H9 (cell line): Measurements from ENCODE around the gene PPP1R26. TPM values are rescaled to one million over a fixed set of nuclear protein-coding genes. Genes with fewer than 3 reads are reported as not detected.

Experiments
- DNase-seq: peaks from one replicate; pipeline ENCODE4 v3.0.0-alpha.2; 2017
- H2AFZ ChIP-seq: one replicate; pipeline ENCODE4 v1.6.1; 2013; ENCODE audit warnings: mild to moderate bottlenecking, low read length, control low read depth, moderate library complexity
- H2AK5ac ChIP-seq: 2 replicates; pipeline ENCODE4 v1.6.1; 2013; ENCODE audit warnings: low read length, control low read depth, mixed read lengths; ENCODE audit not compliant: insufficient read length
- H2BK120ac ChIP-seq: one replicate; pipeline ENCODE4 v1.6.1; 2013; ENCODE audit warnings: low read depth, mild to moderate bottlenecking, low read length, control low read depth, inconsistent platforms; ENCODE audit not compliant: poor library complexity, severe bottlenecking
- H2BK12ac ChIP-seq: 2 replicates; pipeline ENCODE4 v1.6.1; 2013; ENCODE audit warnings: low read length, control low read depth, mixed read lengths, low read depth; ENCODE audit not compliant: insufficient read length
- H2BK15ac ChIP-seq: 2 replicates; pipeline ENCODE4 v1.6.1; 2013; ENCODE audit warnings: low read depth, low read length, control low read depth
- H2BK20ac ChIP-seq: one replicate; pipeline ENCODE4 v1.6.1; 2013; ENCODE audit warnings: low read depth, mild to moderate bottlenecking, low read length, control low read depth, inconsistent platforms; ENCODE audit not compliant: poor library complexity, severe bottlenecking
- H2BK5ac ChIP-seq: 2 replicates; pipeline ENCODE4 v1.6.1; 2013; ENCODE audit warnings: low read length, control low read depth, mixed read lengths; ENCODE audit not compliant: insufficient read length
- H3K14ac ChIP-seq: 2 replicates; pipeline ENCODE4 v1.6.1; 2013; ENCODE audit warnings: low read length, control low read depth; ENCODE audit not compliant: insufficient read depth
- H3K18ac ChIP-seq: 2 replicates; pipeline ENCODE4 v1.6.1; 2013; ENCODE audit warnings: low read depth, mild to moderate bottlenecking, mixed read lengths, low read length, control low read depth; ENCODE audit not compliant: insufficient read length
- H3K23ac ChIP-seq: 2 replicates; pipeline ENCODE4 v1.6.1; 2013; ENCODE audit warnings: low read length, control low read depth, mixed read lengths, low read depth; ENCODE audit not compliant: insufficient read length
- H3K23me2 ChIP-seq: 2 replicates; pipeline ENCODE4 v1.6.1; 2013; ENCODE audit warnings: low read depth, mild to moderate bottlenecking, mixed read lengths, low read length, control low read depth; ENCODE audit not compliant: insufficient read length, poor library complexity, severe bottlenecking
- H3K27ac ChIP-seq: 2 replicates; pipeline ENCODE4 v1.5.1; 2013; ENCODE audit warnings: low read length, control low read depth, mixed read lengths, low read depth; ENCODE audit not compliant: insufficient read length
- H3K27me3 ChIP-seq: 2 replicates; pipeline ENCODE4 v1.6.1; 2013; ENCODE audit warnings: low read length, control low read depth, inconsistent platforms; ENCODE audit not compliant: insufficient read depth
- H3K4ac ChIP-seq: 2 replicates; pipeline ENCODE4 v1.6.1; 2013; ENCODE audit warnings: low read depth, mild to moderate bottlenecking, control low read depth, inconsistent platforms, low read length, moderate library complexity
- H3K4me1 ChIP-seq: 2 replicates; pipeline ENCODE4 v1.6.1; 2013; ENCODE audit warnings: low read length, control low read depth, inconsistent platforms; ENCODE audit not compliant: insufficient read depth
- H3K4me2 ChIP-seq: 2 replicates; pipeline ENCODE4 v1.6.1; 2013; ENCODE audit warnings: low read length, control low read depth, mixed read lengths; ENCODE audit not compliant: insufficient read length, insufficient read depth
- H3K56ac ChIP-seq: 2 replicates; pipeline ENCODE4 v1.6.1; 2013; ENCODE audit warnings: low read depth, mild to moderate bottlenecking, mixed read lengths, low read length, control low read depth; ENCODE audit not compliant: insufficient read length
- H3K79me1 ChIP-seq: 2 replicates; pipeline ENCODE4 v1.6.1; 2013; ENCODE audit warnings: low read depth, mild to moderate bottlenecking, moderate library complexity, low read length, control low read depth, inconsistent platforms; ENCODE audit not compliant: insufficient read depth, poor library complexity, severe bottlenecking
- H3K79me2 ChIP-seq: 2 replicates; pipeline ENCODE4 v1.6.1; 2013; ENCODE audit warnings: low read length, control low read depth, inconsistent platforms; ENCODE audit not compliant: insufficient read depth
- H3K9ac ChIP-seq: 2 replicates; pipeline ENCODE4 v1.6.1; 2013; ENCODE audit warnings: low read length, control low read depth, mixed read lengths; ENCODE audit not compliant: insufficient read length; ENCODE audit errors: extremely low read depth
- H3K9me3 ChIP-seq: one replicate; pipeline ENCODE4 v1.6.1; 2013; ENCODE audit warnings: low read depth, low read length, inconsistent platforms; ENCODE audit not compliant: control insufficient read depth
- H3T11ph ChIP-seq: one replicate; pipeline ENCODE4 v1.6.1; 2013; ENCODE audit warnings: mild to moderate bottlenecking, low read length, control low read depth, inconsistent platforms
- H4K20me1 ChIP-seq: one replicate; pipeline ENCODE4 v1.6.1; 2013; ENCODE audit not compliant: control insufficient read depth, insufficient read length, insufficient read depth
- H4K5ac ChIP-seq: 2 replicates; pipeline ENCODE4 v1.6.1; 2013; ENCODE audit warnings: low read depth, mild to moderate bottlenecking, mixed read lengths, low read length, control low read depth; ENCODE audit not compliant: insufficient read length
- H4K8ac ChIP-seq: replicated peaks from 2 replicates; pipeline ENCODE4 v1.6.1; 2013; ENCODE audit warnings: low read length, control low read depth, mixed read lengths, low read depth; ENCODE audit not compliant: insufficient read length
- H4K91ac ChIP-seq: 2 replicates; pipeline ENCODE4 v1.6.1; 2013; ENCODE audit warnings: low read depth, mild to moderate bottlenecking, moderate library complexity, mixed read lengths, low read length, control low read depth; ENCODE audit not compliant: insufficient read length
- H3K27ac Mint-ChIP-seq, 3 experiments: 2 replicates in 2 of 3; 3 replicates in 1 of 3; pipeline ENCODE4 v1.8.0; 2020 to 2021; ENCODE audit warnings: mixed read lengths in 3 of 3, mild to moderate bottlenecking in 1 of 3, moderate library complexity in 1 of 3
- H3K27me3 Mint-ChIP-seq: 2 replicates; pipeline ENCODE4 v1.8.0; 2021; ENCODE audit warnings: low read depth, mild to moderate bottlenecking, moderate library complexity, mixed read lengths
- H3K36me3 Mint-ChIP-seq, 3 experiments: 2 replicates in 2 of 3; 3 replicates in 1 of 3; pipeline ENCODE4 v1.8.0; 2020 to 2021; ENCODE audit warnings: low read depth in 3 of 3, mixed read lengths in 3 of 3; ENCODE audit not compliant: insufficient read depth in 1 of 3
- H3K4me1 Mint-ChIP-seq, 2 experiments: 2 replicates each; pipeline ENCODE4 v1.8.0; 2020; ENCODE audit warnings: mixed read lengths in 2 of 2
- H3K4me3 Mint-ChIP-seq, 2 experiments: 2 replicates in 1 of 2; 3 replicates in 1 of 2; pipeline ENCODE4 v1.8.0; 2020 to 2021; ENCODE audit warnings: mild to moderate bottlenecking in 2 of 2, mixed read lengths in 2 of 2, moderate library complexity in 1 of 2
- H3K9me3 Mint-ChIP-seq, 2 experiments: 2 replicates in 1 of 2; 3 replicates in 1 of 2; pipeline ENCODE4 v1.8.0; 2020; ENCODE audit warnings: mild to moderate bottlenecking in 2 of 2, mixed read lengths in 2 of 2, moderate library complexity in 1 of 2
- WGBS: extraction: QIAGEN DNeasy Blood & Tissue Kit; methylation state at CpG from one replicate; pipeline ENCODE4 v1.1.7; 2013; ENCODE audit warnings: missing lambda C conversion rate, low lambda C conversion rate, mixed read lengths; ENCODE audit not compliant: insufficient read length; ENCODE audit errors: extremely low coverage; 5-methylcytosine and 5-hydroxymethylcytosine counted together
- total RNA-seq: library from RNA; stranded (reverse); gene quantifications from 2 replicates; pipeline ENCODE4 v1.2.1, GENCODE V29; 2021
- TF ChIP-seq, protein P1 (sequence below): fragments of 200-600 bp; sonication (generic); conservative IDR thresholded peaks from 3 replicates; pipeline ENCODE4 v1.8.0; 2021; ENCODE audit warnings: antibody characterized with exemption, mild to moderate bottlenecking

PPP1R26 gene
- total RNA-seq, 1 experiment from 2014 or later: 38.0 TPM

DNA sequence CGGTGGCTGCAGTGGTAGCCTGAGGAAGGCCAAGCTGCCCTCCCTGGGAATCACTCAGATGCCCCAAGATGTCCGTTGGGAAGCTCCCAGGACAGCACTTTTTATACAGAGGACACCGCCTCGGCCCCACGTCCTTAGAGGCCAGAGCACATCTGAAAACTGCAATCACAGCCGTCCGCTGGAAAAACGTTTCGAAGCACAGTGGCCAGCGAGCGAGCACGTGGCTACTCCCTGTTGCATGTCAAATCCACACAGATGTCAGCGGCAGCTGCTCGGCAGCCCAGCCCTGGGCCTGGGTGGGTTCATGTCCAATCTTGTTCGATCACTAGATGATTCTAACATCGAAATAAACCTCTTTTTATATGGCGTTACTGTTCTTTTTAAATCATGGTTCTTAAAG is 8.9 kb downstream of the PPP1R26 start:
- Histone ChIP-seq H3K14ac (no peak overlapping the region), H3K56ac (no peak overlapping the region), H2BK5ac (no peak overlapping the region), H2BK120ac (no peak overlapping the region), H4K8ac (no peak overlapping the region), H2BK12ac (no peak overlapping the region), H3K4me1 (no peaks in the 10 kb centered on the region), H3T11ph (no peak overlapping the region), H3K18ac (no peak overlapping the region), H3K9me3 (no peaks in the 10 kb centered on the region), H2BK15ac (no peak overlapping the region), H3K27ac (no peak overlapping the region), H2AK5ac (no peak overlapping the region), H2AFZ (no peak overlapping the region), H3K79me2 (no peaks in the 10 kb centered on the region), H3K27me3 (no peaks in the 10 kb centered on the region), H3K4ac (no peak overlapping the region), H4K5ac (no peak overlapping the region), H2BK20ac (no peak overlapping the region), H3K79me1 (no peaks in the 10 kb centered on the region), H4K20me1 (no peaks in the 10 kb centered on the region), H3K23me2 (no peaks in the 10 kb centered on the region), H3K9ac (no peak overlapping the region), H3K23ac (no peak overlapping the region), H4K91ac (no peak overlapping the region), H3K4me2 (no peak overlapping the region)
- no peak for DNase-seq
- Mint-ChIP-seq H3K27ac (no peak overlapping the region; a peak in 1 of 7 replicates), H3K4me3 (no peak overlapping the region), H3K9me3 (no peaks in the 10 kb centered on the region), H3K4me1 (peaks cover 10 to 14% of the 10 kb centered on the region in 2 experiments; a peak in 3 of 4 replicates), H3K27me3 (no peaks in the 10 kb centered on the region), H3K36me3 (peaks cover 26 to 53% (median 48%) of the 10 kb centered on the region in 3 experiments)
- no CpG with 5 or more reads among the region's 17 CpGs for WGBS
- TF ChIP-seq, protein P1, sequence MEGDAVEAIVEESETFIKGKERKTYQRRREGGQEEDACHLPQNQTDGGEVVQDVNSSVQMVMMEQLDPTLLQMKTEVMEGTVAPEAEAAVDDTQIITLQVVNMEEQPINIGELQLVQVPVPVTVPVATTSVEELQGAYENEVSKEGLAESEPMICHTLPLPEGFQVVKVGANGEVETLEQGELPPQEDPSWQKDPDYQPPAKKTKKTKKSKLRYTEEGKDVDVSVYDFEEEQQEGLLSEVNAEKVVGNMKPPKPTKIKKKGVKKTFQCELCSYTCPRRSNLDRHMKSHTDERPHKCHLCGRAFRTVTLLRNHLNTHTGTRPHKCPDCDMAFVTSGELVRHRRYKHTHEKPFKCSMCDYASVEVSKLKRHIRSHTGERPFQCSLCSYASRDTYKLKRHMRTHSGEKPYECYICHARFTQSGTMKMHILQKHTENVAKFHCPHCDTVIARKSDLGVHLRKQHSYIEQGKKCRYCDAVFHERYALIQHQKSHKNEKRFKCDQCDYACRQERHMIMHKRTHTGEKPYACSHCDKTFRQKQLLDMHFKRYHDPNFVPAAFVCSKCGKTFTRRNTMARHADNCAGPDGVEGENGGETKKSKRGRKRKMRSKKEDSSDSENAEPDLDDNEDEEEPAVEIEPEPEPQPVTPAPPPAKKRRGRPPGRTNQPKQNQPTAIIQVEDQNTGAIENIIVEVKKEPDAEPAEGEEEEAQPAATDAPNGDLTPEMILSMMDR: no peak
